ENCODE results near the gene ICAM4.

DNA sequence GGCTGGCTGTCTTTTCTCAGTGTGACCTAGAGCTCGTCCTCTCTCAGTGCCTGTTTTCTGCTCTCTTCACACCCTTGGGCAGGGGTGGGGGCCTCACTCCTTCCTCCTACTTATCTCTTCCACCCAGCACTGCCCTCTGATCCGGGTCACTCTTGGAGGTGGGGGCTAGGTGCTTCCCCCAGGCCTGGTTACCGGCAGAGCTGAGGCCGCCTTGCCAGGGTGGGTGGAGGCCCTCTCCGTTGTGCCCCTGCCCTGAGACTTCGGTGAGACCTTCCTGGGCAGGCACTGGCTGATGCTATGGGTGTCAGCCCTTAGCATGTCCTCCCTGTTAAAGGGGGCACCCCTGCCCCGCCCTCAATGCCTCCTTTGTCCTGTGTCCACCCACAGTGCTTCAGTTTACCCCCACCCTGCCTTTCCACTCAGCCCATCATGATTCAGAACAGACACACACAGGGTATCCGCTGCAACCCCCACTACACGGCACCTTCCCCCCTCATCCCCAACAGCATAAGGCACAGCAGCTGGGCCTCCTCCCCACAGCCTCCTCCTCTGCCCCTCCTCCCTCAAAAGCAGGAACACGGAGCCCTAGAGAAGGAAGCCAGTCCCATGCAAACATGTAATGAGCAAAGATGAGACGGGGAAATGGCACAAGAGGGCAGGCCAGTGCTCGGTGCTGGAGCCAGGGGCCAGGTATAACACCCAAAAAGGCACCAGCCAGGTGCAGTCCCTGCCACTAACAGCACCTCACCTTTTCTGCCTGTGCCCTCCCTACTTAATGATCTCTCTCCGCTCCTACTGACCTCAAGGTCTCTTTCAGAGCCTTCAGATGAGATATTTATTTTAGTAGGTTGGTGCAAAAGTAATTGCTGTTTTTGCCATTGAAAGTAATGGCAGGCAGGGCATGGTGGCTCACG is 13.0 kb downstream of the ICAM4 start:
- TF ChIP-seq SP1 (CRISPR knock-in tag; IDR thresholded peaks at IDR 0.05) = peak; percentile 65
- peak; percentile 53 for TF ChIP-seq TBP (optimal IDR thresholded peaks at IDR 0.05; ENCODE audit: low read depth, low read length)
- TF ChIP-seq TCF7 (IDR thresholded peaks at IDR 0.05; ENCODE audit: borderline replicate concordance) = no peak
- TF ChIP-seq PHB (CRISPR knock-in tag; IDR thresholded peaks at IDR 0.05) = no peak
- no peak for TF ChIP-seq PREB (CRISPR knock-in tag; IDR thresholded peaks at IDR 0.05)
- TF ChIP-seq, protein P1, sequence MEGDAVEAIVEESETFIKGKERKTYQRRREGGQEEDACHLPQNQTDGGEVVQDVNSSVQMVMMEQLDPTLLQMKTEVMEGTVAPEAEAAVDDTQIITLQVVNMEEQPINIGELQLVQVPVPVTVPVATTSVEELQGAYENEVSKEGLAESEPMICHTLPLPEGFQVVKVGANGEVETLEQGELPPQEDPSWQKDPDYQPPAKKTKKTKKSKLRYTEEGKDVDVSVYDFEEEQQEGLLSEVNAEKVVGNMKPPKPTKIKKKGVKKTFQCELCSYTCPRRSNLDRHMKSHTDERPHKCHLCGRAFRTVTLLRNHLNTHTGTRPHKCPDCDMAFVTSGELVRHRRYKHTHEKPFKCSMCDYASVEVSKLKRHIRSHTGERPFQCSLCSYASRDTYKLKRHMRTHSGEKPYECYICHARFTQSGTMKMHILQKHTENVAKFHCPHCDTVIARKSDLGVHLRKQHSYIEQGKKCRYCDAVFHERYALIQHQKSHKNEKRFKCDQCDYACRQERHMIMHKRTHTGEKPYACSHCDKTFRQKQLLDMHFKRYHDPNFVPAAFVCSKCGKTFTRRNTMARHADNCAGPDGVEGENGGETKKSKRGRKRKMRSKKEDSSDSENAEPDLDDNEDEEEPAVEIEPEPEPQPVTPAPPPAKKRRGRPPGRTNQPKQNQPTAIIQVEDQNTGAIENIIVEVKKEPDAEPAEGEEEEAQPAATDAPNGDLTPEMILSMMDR (IDR thresholded peaks at IDR 0.05 in 2 of 3, conservative IDR thresholded peaks at IDR 0.05 in 1 of 3; ENCODE audit: insufficient read depth in 2 of 3, low read depth in 1 of 3, low read length in 3 of 3) = no peak
- no peak for TF ChIP-seq SMC3 (conservative IDR thresholded peaks at IDR 0.05; ENCODE audit: insufficient read depth, low read depth, low read length)
- no peak for TF ChIP-seq ZNF324 (CRISPR knock-in tag; IDR thresholded peaks at IDR 0.05)
- TF ChIP-seq STAG1 (CRISPR knock-in tag; IDR thresholded peaks at IDR 0.05; ENCODE audit: borderline replicate concordance) = no peak
- TF ChIP-seq NR2F6 (CRISPR knock-in tag; IDR thresholded peaks at IDR 0.05) = no peak
- no peak for TF ChIP-seq TFE3 (CRISPR knock-in tag; IDR thresholded peaks at IDR 0.05)
- no peak; the same call in 1 of the 2 replicates for TF ChIP-seq NKRF (IDR thresholded peaks at IDR 0.05; ENCODE audit: borderline replicate concordance)
